A673 (cell line): ENCODE results near the gene NSUN2. TPM values are rescaled to one million over a fixed set of nuclear protein-coding genes. Genes with fewer than 3 reads are reported as not detected.

Experiments used
- BruUV-seq: library from RNA; stranded (reverse); fragments of 400-500 nt; replicated peaks from 2 replicates; lab custom pipeline; 2021; lab: Mats Ljungman, UMichigan
- CTCF ChIA-PET: fragments of 300-600 bp; sonication (Branson Sonifier 250); formaldehyde crosslinking; loops from one replicate; lab custom pipeline; 2022; ENCODE audit warnings: antibody characterized with exemption; lab: Charles Lee
- POLR2A ChIA-PET: fragments of 300-600 bp; sonication (Branson Sonifier 250); formaldehyde crosslinking; loops from one replicate; lab custom pipeline; 2022; ENCODE audit warnings: antibody characterized with exemption; ENCODE audit not compliant: low non-redundant PET; lab: Charles Lee
- DNase-seq: peaks from one replicate; pipeline ENCODE4 v3.0.0-alpha.2; 2015; ENCODE audit warnings: low spot score
- H3K27ac ChIP-seq: fragments of 200-600 bp; sonication (generic); 2 replicates; pipeline ENCODE4 v1.5.1; 2016; ENCODE audit warnings: mixed run types, low read depth, mild to moderate bottlenecking, mixed read lengths, antibody characterized with exemption, low read length; ENCODE audit not compliant: poor library complexity, severe bottlenecking
- H3K27me3 ChIP-seq: fragments of 200-600 bp; sonication (generic); replicated peaks from 2 replicates; pipeline ENCODE4 v1.6.1; 2017; ENCODE audit warnings: mixed run types, low read depth, mild to moderate bottlenecking, mixed read lengths, antibody characterized with exemption, low read length; ENCODE audit not compliant: insufficient read depth, poor library complexity
- H3K36me3 ChIP-seq: fragments of 200-600 bp; sonication (generic); 2 replicates; pipeline ENCODE4 v1.6.1; 2016; ENCODE audit warnings: mixed run types, mild to moderate bottlenecking, mixed read lengths, antibody characterized with exemption, low read length; ENCODE audit not compliant: insufficient read depth, poor library complexity, severe bottlenecking
- H3K4me1 ChIP-seq: fragments of 200-600 bp; sonication (generic); 2 replicates; pipeline ENCODE4 v1.6.1; 2017; ENCODE audit warnings: mixed run types, mild to moderate bottlenecking, mixed read lengths, antibody characterized with exemption, low read length; ENCODE audit not compliant: insufficient read depth, poor library complexity, severe bottlenecking
- H3K4me3 ChIP-seq: fragments of 200-600 bp; sonication (generic); 2 replicates; pipeline ENCODE4 v1.5.1; 2016; ENCODE audit warnings: low read depth, mixed run types, mild to moderate bottlenecking, mixed read lengths, low read length; ENCODE audit not compliant: poor library complexity, severe bottlenecking
- H3K9me3 ChIP-seq: fragments of 200-600 bp; sonication (generic); 2 replicates; pipeline ENCODE4 v1.6.1; 2016; ENCODE audit warnings: mixed run types, low read depth, mild to moderate bottlenecking, mixed read lengths, antibody characterized with exemption, low read length; ENCODE audit not compliant: poor library complexity, severe bottlenecking
- CTCF ChIP-seq: fragments of 300-800, 200-600 bp; sonication (generic); conservative IDR thresholded peaks from 2 replicates; pipeline ENCODE4 v1.5.1; 2017; ENCODE audit warnings: low read depth, mild to moderate bottlenecking, antibody characterized with exemption, low read length, moderate library complexity, mixed read lengths
- EZH2 ChIP-seq: fragments of 200-600 bp; sonication (generic); IDR thresholded peaks from 2 replicates; pipeline ENCODE4 v1.6.1; 2017; ENCODE audit warnings: borderline replicate concordance, low read depth, mild to moderate bottlenecking, mixed read lengths, antibody characterized with exemption, low read length; ENCODE audit not compliant: poor library complexity, severe bottlenecking
- intact Hi-C: fragments of 100-400 bp; cut with micrococcal nuclease; formaldehyde crosslinking; loops from one replicate; pipeline ENCODE4 v1.10.0; 2022; ENCODE audit not compliant: unreplicated experiment
- total RNA-seq: library from RNA; stranded (reverse); gene quantifications from 2 replicates; pipeline ENCODE4 v1.2.3, GENCODE V29; 2021

Gene NSUN2
- total RNA-seq, 1 experiment from 2014 or later, result 111 TPM

- no peaks in the 10 kb centered on the region for H3K4me1 ChIP-seq
- intact Hi-C loops, result no loop called here
- ChIA-PET POLR2A (no interaction called here), CTCF (no interaction called here)
- BruUV-seq, result no TSS peak
- H3K36me3 ChIP-seq, result peaks cover 89% of the 10 kb centered on the region
- TF ChIP-seq EZH2, result no peak
- TF ChIP-seq CTCF, result no peak
- H3K4me3 ChIP-seq, result no peak overlapping the region
- no peak for DNase-seq
- no peak overlapping the region for H3K27ac ChIP-seq
- H3K27me3 ChIP-seq, result no peaks in the 10 kb centered on the region
- no peaks in the 10 kb centered on the region for H3K9me3 ChIP-seq
Observed at GRCh38 chr5:6611334-6612256, 21.2 kb downstream of the NSUN2 start.

GRCh38 chr5:6608016-6608415, 24.8 kb downstream of the NSUN2 start:
- Histone ChIP-seq H3K4me1 (no peaks in the 10 kb centered on the region), H3K9me3 (no peaks in the 10 kb centered on the region), H3K27ac (no peak overlapping the region), H3K27me3 (no peaks in the 10 kb centered on the region), H3K4me3 (no peak overlapping the region), H3K36me3 (peaks cover 89% of the 10 kb centered on the region)
- no peak for DNase-seq
- intact Hi-C loops, result no loop called here
- POLR2A ChIA-PET, result no interaction called here
- CTCF ChIA-PET, result no interaction called here
- BruUV-seq, result no TSS peak
- TF ChIP-seq EZH2, result no peak
- TF ChIP-seq CTCF, result no peak

- H3K4me3 ChIP-seq, result no peak overlapping the region
- H3K27me3 ChIP-seq, result no peaks in the 10 kb centered on the region
- H3K36me3 ChIP-seq, result peaks cover 89% of the 10 kb centered on the region
- TF ChIP-seq CTCF, result no peak
- no peak for TF ChIP-seq EZH2
- BruUV-seq, result no TSS peak
- ChIA-PET CTCF (no interaction called here), POLR2A (no interaction called here)
- no peaks in the 10 kb centered on the region for H3K4me1 ChIP-seq
- no peak for DNase-seq
- H3K9me3 ChIP-seq, result no peaks in the 10 kb centered on the region
- intact Hi-C loops, result no loop called here
- H3K27ac ChIP-seq, result no peak overlapping the region
Observed at GRCh38 chr5:6607559-6607936, 25.3 kb downstream of the NSUN2 start.
